HL-60 (cell line): Measurements from ENCODE around the gene RASA1.

Experiments used
- DNase-seq, 2 experiments: peaks; one replicate each; pipeline ENCODE4 v3.0.0-alpha.2; 2010 to 2020; ENCODE audit warnings: low read depth in 1 of 2, low spot score in 1 of 2
- H3K27ac ChIP-seq: fragments of 250-450 bp; sonication (Bioruptor Pico); replicated peaks from 2 replicates; pipeline ENCODE4 v1.5.1; 2020; ENCODE audit warnings: mild to moderate bottlenecking, moderate library complexity
- H3K27me3 ChIP-seq: fragments of 250-450 bp; sonication (Bioruptor Pico); 2 replicates; pipeline ENCODE4 v1.5.1; 2021; ENCODE audit warnings: mild to moderate bottlenecking, moderate library complexity; ENCODE audit not compliant: insufficient read depth, poor library complexity, severe bottlenecking
- H3K4me3 ChIP-seq: replicated peaks from 2 replicates; pipeline ENCODE4 v1.5.1; 2011; ENCODE audit warnings: mild to moderate bottlenecking, control low read depth, low read length; ENCODE audit not compliant: insufficient read depth
- GABPA ChIP-seq: IDR thresholded peaks from 2 replicates; pipeline ENCODE4 v1.6.1; 2012; ENCODE audit warnings: low read depth
- POLR2AphosphoS5 ChIP-seq: IDR thresholded peaks from 2 replicates; pipeline ENCODE4 v1.6.1; 2012; ENCODE audit warnings: low read depth
- REST ChIP-seq: IDR thresholded peaks from 2 replicates; pipeline ENCODE4 v1.6.1; 2012; ENCODE audit warnings: low read depth; ENCODE audit not compliant: insufficient replicate concordance
- SPI1 ChIP-seq: IDR thresholded peaks from 2 replicates; pipeline ENCODE4 v1.6.1; 2012; ENCODE audit warnings: low read depth, mild to moderate bottlenecking, borderline replicate concordance
- TF ChIP-seq, protein P1 (sequence below): IDR thresholded peaks from one replicate; pipeline ENCODE4 v1.5.1; 2011; ENCODE audit warnings: low read length, control low read depth, inconsistent platforms; ENCODE audit not compliant: insufficient read depth

Gene RASA1

DNA sequence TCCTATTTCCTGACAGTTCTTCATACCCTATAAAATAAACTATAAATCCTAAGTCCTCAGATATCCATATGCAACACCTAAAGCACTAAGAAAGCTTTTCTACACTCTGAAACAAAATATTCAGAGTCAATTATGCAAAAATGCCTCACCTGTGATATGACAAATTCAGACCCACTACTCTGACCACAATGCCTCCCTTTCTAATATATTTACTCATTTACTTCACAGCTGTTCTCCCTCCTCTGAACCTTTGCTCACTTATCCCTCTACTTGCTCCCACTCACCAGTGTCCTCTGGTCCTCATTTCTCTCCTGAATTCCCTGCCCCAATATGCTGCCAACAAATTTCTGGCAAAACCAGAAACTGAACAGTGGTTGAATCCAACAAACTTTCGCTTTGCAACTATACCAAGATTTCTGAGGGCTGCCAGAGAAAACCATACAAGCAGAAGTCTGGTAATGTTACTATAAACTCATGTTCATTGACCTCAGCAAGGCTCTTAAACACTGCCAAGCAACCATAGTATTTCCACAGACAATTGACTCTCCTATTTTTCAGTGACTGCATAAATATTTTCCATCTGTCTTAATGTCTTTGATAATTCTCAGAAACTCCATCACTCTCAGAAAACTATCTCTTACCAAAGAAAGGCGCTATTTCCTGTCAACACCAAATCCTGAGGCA lies 137.9 kb downstream of the RASA1 start:
- DNase-seq: no peak
- no peak overlapping the region for H3K27ac ChIP-seq
- no peaks in the 10 kb centered on the region for H3K27me3 ChIP-seq
- no peak overlapping the region for H3K4me3 ChIP-seq
- no peak for TF ChIP-seq SPI1
- TF ChIP-seq, protein P1, sequence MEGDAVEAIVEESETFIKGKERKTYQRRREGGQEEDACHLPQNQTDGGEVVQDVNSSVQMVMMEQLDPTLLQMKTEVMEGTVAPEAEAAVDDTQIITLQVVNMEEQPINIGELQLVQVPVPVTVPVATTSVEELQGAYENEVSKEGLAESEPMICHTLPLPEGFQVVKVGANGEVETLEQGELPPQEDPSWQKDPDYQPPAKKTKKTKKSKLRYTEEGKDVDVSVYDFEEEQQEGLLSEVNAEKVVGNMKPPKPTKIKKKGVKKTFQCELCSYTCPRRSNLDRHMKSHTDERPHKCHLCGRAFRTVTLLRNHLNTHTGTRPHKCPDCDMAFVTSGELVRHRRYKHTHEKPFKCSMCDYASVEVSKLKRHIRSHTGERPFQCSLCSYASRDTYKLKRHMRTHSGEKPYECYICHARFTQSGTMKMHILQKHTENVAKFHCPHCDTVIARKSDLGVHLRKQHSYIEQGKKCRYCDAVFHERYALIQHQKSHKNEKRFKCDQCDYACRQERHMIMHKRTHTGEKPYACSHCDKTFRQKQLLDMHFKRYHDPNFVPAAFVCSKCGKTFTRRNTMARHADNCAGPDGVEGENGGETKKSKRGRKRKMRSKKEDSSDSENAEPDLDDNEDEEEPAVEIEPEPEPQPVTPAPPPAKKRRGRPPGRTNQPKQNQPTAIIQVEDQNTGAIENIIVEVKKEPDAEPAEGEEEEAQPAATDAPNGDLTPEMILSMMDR: no peak
- TF ChIP-seq GABPA: no peak
- TF ChIP-seq POLR2AphosphoS5: no peak
- no peak for TF ChIP-seq REST

- TF ChIP-seq GABPA (no peak), REST (no peak), SPI1 (no peak), POLR2AphosphoS5 (no peak)
- TF ChIP-seq, protein P1: no peak
These were observed 140.5 kb downstream of the RASA1 start for GRCh38 chr5:87408204-87408603.

GRCh38 chr5:87410931-87411330 lies 143.2 kb downstream of the RASA1 start:
- Histone ChIP-seq H3K27me3 (no peaks in the 10 kb centered on the region), H3K4me3 (peak overlapping the region; percentile 76; the same call in 1 of the 2 replicates), H3K27ac (no peak overlapping the region)
- no peak for DNase-seq
- TF ChIP-seq, protein P1: no peak
- no peak for TF ChIP-seq SPI1
- TF ChIP-seq GABPA: no peak
- TF ChIP-seq REST: no peak
- no peak for TF ChIP-seq POLR2AphosphoS5

More at GRCh38 chr5:87408204-87408603, 140.5 kb downstream of the RASA1 start:
- no peak for DNase-seq
- no peak overlapping the region for H3K4me3 ChIP-seq
- H3K27me3 ChIP-seq: no peaks in the 10 kb centered on the region
- no peak overlapping the region for H3K27ac ChIP-seq
